ENCODE measurements around the gene ZCCHC3.

Gene ZCCHC3

DNA sequence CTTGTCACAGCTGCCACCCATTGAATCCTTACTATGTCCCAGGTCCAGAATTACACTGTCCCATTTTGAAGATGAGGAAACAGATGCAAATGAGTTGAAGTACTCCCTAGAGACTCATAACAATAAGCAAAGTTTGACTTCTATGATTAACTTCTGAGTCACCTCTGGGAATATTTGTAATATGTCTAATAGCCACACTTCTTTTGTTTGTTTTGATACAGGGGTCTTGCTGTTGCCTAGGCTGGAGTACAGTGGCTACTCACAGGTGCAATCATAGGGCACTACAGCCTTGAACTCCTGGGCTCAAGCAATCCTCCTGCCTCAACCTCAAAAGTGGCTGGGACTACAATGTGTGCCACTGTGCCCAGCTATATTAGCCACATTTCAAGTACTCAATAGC lies 16.6 kb downstream of the ZCCHC3 start:
- ChIA-PET POLR2A (ENCODE audit: low non-redundant PET) (no interaction called here), CTCF (interaction anchor here (0.7 kb wide), 1 partner anchor 51 kb away, joined by 3 read pairs; no protein-coding TSS in a partner anchor)
- H3K27ac ChIP-seq, result peak overlapping the region; percentile 38
- TF ChIP-seq, protein P1, sequence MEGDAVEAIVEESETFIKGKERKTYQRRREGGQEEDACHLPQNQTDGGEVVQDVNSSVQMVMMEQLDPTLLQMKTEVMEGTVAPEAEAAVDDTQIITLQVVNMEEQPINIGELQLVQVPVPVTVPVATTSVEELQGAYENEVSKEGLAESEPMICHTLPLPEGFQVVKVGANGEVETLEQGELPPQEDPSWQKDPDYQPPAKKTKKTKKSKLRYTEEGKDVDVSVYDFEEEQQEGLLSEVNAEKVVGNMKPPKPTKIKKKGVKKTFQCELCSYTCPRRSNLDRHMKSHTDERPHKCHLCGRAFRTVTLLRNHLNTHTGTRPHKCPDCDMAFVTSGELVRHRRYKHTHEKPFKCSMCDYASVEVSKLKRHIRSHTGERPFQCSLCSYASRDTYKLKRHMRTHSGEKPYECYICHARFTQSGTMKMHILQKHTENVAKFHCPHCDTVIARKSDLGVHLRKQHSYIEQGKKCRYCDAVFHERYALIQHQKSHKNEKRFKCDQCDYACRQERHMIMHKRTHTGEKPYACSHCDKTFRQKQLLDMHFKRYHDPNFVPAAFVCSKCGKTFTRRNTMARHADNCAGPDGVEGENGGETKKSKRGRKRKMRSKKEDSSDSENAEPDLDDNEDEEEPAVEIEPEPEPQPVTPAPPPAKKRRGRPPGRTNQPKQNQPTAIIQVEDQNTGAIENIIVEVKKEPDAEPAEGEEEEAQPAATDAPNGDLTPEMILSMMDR (conservative IDR thresholded peaks at IDR 0.05; ENCODE audit: low read depth), result no peak
- DNase-seq (ENCODE audit: low spot score), result peak; percentile 82

DNA sequence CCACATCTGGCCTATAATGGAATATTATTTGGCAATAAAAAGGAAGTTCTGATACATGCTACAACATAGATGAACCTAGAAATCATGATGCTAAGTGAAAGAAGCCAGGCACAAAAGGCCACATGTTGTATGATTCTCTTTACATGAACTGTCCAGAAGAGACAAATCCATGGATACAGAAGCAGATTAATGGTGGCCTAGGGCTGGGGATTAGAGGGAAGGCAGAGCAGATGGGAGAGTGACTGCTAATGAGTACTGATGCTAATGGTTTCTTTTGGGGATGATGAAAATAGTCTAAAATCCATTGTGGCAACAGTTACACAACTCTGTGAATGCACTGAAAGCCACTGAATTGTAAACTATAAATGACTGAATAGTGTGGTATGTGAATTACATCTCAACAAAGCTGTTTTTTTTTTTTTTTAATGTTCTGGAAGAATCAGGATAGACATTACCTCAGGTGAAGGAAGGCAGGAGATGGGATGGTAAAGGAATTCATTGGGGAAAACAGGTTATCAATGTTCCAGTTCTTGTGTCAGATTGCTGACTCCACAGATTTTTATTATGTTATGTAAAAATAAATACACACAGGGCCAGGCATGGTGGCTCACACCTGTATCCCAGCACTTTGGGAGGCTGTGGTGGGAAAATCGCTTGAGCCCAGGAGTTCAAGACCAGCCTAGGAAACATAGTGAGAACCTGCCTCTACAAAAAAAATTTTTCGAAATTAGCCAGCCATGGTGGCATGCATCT lies 19.1 kb downstream of the ZCCHC3 start:
- no peak for DNase-seq (ENCODE audit: low spot score)
- POLR2A ChIA-PET (ENCODE audit: low non-redundant PET), result no interaction called here
- CTCF ChIA-PET, result no interaction called here
- TF ChIP-seq, protein P1 (conservative IDR thresholded peaks at IDR 0.05; ENCODE audit: low read depth), result no peak
- H3K27ac ChIP-seq, result peak overlapping the region; percentile 7; the same call in 1 of the 2 replicates

DNA sequence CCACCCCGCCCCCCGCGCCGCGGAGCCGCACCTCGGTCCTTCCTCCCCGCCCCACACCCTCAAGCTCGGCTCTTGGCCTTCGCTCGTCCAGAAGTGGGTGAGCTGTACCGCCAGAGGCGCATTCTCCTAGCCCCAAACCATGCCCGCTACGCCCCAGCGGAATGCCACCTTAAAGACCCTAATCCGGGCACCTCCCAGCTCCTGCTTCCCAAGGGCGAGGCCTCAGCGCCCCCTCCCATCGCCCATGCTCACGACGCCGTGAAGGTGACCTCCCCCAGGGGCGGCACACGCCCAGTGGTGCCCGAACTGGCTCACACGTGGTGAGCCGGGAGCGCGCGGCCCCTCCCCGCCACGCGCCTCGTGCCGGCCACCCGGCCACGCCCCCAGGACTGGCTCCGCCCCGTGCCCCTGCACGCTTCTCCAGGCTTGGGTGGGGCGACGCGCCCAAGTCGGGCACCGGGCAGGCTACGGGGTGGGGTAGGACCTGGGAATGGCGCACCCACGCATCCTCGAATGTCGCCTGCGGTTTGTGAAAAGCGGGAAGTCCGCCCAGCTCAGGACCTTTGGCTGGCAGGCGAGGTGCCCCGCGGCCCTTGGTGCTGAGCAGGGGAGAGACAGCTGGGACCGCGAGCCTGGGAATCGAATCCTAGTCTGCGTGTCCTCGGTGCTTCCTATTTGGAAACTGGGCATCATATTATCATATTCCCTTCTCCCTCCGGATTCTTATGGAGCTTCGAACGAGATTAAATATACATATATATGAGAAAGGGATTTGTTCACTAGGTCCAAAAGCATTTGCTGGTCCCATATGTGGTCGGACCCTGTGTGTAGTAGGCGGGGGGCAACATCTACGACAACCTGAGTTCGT lies 27.0 kb downstream of the ZCCHC3 start:
- ChIA-PET CTCF (interaction anchor here (0.7 to 1.4 kb wide), 2 partner anchors 11 to 25 kb away, joined by 3 read pairs; no protein-coding TSS in a partner anchor), POLR2A (ENCODE audit: low non-redundant PET) (interaction anchor here (0.9 to 1.3 kb wide), 2 partner anchors 25 to 26 kb away, joined by 3 to 8 read pairs; no protein-coding TSS in a partner anchor)
- TF ChIP-seq, protein P1 (conservative IDR thresholded peaks at IDR 0.05; ENCODE audit: low read depth), result no peak; the same call in 1 of the 2 replicates
- H3K27ac ChIP-seq, result peak overlapping the region; percentile 96
- peak; percentile 91 for DNase-seq (ENCODE audit: low spot score)

DNA sequence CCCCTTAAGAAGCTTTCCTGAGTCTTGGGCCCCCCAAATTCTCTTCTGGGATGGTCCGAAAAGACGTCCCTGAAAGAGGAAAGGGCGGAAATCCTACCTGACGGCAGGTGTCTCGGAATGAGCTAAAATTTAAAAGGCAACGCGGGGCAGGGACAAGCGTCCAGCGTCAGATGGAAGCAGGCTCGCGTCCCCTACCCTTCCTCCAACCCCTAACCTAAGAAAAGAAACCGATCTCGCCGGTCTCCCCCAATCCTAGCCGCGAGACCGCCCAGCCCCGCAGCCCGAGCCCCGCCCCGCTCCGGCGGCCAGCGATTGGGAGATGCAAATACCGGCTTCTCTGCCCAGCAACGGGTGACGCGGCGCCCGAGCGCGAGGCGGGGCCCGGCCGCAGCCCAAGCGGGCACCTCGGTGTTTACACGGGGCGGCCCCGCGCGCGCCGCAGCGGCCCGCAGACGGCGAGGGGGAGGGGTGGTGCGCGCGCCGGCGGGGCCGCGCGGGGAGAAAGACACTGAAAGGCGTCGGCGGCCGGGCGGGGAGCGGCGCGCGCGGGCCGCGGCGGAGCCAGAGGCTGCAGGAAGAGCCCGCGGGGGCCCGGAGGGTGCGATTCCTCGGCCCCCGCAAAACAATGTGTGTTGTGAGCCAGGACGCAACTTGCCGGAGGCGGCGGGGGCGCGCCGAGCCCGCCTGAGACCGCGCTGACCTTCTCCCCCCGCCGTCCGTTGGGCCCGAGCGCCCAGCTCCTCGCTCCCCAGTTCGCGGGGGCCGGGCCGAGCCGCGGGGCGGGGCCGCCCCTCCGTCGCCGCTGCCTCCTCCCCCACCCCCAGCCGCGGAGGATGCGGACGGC lies 27.9 kb downstream of the ZCCHC3 start, which contains the start of gene SOX12:
Gene SOX12, plus strand, starts transcription at position 508 of the 844 bp plus-strand sequence. CDS start 373 bp downstream, outside the sequence.
- POLR2A ChIA-PET (ENCODE audit: low non-redundant PET), result interaction anchor here (0.9 to 1.4 kb wide), 2 partner anchors 25 to 27 kb away, joined by 3 read pairs; no protein-coding TSS in a partner anchor
- peak; percentile 92 for DNase-seq (ENCODE audit: low spot score)

DNA sequence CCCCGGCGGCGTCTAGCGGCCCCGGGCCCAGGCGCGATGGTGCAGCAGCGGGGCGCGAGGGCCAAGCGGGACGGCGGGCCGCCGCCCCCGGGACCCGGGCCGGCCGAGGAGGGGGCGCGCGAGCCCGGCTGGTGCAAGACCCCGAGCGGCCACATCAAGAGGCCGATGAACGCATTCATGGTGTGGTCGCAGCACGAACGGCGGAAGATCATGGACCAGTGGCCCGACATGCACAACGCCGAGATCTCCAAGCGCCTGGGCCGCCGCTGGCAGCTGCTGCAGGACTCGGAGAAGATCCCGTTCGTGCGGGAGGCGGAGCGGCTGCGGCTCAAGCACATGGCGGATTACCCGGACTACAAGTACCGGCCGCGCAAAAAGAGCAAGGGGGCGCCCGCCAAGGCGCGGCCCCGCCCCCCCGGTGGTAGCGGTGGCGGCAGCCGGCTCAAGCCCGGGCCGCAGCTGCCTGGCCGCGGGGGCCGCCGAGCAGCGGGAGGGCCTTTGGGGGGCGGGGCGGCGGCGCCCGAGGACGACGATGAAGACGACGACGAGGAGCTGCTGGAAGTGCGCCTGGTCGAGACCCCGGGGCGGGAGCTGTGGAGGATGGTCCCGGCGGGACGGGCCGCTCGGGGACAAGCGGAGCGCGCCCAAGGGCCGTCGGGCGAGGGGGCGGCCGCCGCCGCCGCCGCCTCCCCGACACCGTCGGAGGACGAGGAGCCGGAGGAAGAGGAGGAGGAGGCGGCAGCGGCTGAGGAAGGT lies 28.7 kb downstream of the ZCCHC3 start:
- POLR2A ChIA-PET (ENCODE audit: low non-redundant PET), result interaction anchor here (1.4 kb wide), 1 partner anchor 28 kb away, joined by 3 read pairs; no protein-coding TSS in a partner anchor
- TF ChIP-seq, protein P1 (conservative IDR thresholded peaks at IDR 0.05; ENCODE audit: low read depth), result no peak
- DNase-seq (ENCODE audit: low spot score), result no peak
- CTCF ChIA-PET, result interaction anchor here (0.5 to 0.6 kb wide), 2 partner anchors 147 to 152 kb away, joined by 3 to 5 read pairs; no protein-coding TSS in a partner anchor
- H3K27ac ChIP-seq, result peak overlapping the region; percentile 96

More for the DNA sequence above, 27.9 kb downstream of the ZCCHC3 start, which contains the start of gene SOX12:
- TF ChIP-seq, protein P1 (conservative IDR thresholded peaks at IDR 0.05; ENCODE audit: low read depth), result no peak
- CTCF ChIA-PET, result interaction anchor here (0.7 to 1.4 kb wide), 2 partner anchors 12 to 26 kb away, joined by 3 read pairs; no protein-coding TSS in a partner anchor
- H3K27ac ChIP-seq, result peak within 1 kb of the TSS; percentile 96

All from RWPE1 (cell line).